ENCODE data around the gene DMAC2L. TPM values are rescaled to one million over a fixed set of nuclear protein-coding genes. Genes with fewer than 3 reads are reported as not detected.
A peak's percentile ranks its signal among the peaks of the same experiment; 100 is the strongest.

Gene DMAC2L, protein sequence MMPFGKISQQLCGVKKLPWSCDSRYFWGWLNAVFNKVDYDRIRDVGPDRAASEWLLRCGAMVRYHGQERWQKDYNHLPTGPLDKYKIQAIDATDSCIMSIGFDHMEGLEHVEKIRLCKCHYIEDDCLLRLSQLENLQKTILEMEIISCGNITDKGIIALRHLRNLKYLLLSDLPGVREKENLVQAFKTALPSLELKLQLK
- 38.7 and 40.8 TPM in 2 replicates for total RNA-seq (2013; cell fraction: nucleolus; rRNA removed)
- total RNA-seq (2014; rRNA removed), result 9.5 and 11.3 TPM in 2 replicates
- 11.9 TPM in 2 replicates for total RNA-seq (2014; rRNA removed; fragmentation: Illumina TruSeq; extraction: Trizol)
- 21.4 and 22.5 TPM in 2 replicates for total RNA-seq (2021)
- 10.8 TPM for polyA plus RNA-seq (2011; ENCODE audit: low read depth)
- polyA plus RNA-seq (2011; rRNA removed), result 33.8 and 34.9 TPM in 2 replicates
- 20.5 and 26.7 TPM in 2 replicates for polyA plus RNA-seq (2011; cell fraction: cytosol; rRNA removed)
- 15.8 and 17.5 TPM in 2 replicates for polyA plus RNA-seq (2011; cell fraction: nucleus; rRNA removed)
- polyA plus RNA-seq (2012), result 16.0 and 19.3 TPM in 2 replicates
- polyA plus RNA-seq (2014; fragmentation: Illumina TruSeq; extraction: Trizol), result 11.9 and 14.5 TPM in 2 replicates
- 10 to 100 TPM; 63.7 to 76.3 TPM for polyA plus RNA-seq (2014; fragmentation: Nextera tagmentation; extraction: Ambion mirVana)
- 17.2 and 20.9 TPM in 2 replicates for polyA plus RNA-seq (2014; rRNA removed)
- 10 to 100 TPM; 34.1 to 35.8 TPM for polyA plus RNA-seq (2016; fragmentation: Nextera tagmentation; extraction: Ambion mirVana)
- polyA minus RNA-seq (2011; rRNA and poly(A)+ RNA removed), result 14.7 and 20.0 TPM in 2 replicates
- 6.4 and 6.9 TPM in 2 replicates for polyA minus RNA-seq (2011; cell fraction: cytosol; rRNA and poly(A)+ RNA removed)
- 11.1 and 18.5 TPM in 2 replicates for polyA minus RNA-seq (2011; cell fraction: nucleus; rRNA and poly(A)+ RNA removed)
- percentile 87 among the genes with signal in this experiment for Bru-seq, nascent RNA
- BruChase-seq, experiment 1, labeled RNA remaining after a 6-hour chase, result percentile 79 among the genes with signal in this experiment
- BruChase-seq, experiment 2, labeled RNA remaining after a 2-hour chase, result percentile 85 among the genes with signal in this experiment
- long read RNA-seq, experiment 1, partial matches to known transcripts, result 2 of 15 reads
- long read RNA-seq, experiment 1, other reads (novel, unspliced or antisense), result 10 of 15 reads
- long read RNA-seq, experiment 2, transcript ATP5S-207 (5 exons, 2,008 nt), result major isoform, 13 of 57 reads
- long read RNA-seq, experiment 2, partial matches to known transcripts, result 17 of 57 reads
- long read RNA-seq, experiment 2, other reads (novel, unspliced or antisense), result 25 of 57 reads

DNA sequence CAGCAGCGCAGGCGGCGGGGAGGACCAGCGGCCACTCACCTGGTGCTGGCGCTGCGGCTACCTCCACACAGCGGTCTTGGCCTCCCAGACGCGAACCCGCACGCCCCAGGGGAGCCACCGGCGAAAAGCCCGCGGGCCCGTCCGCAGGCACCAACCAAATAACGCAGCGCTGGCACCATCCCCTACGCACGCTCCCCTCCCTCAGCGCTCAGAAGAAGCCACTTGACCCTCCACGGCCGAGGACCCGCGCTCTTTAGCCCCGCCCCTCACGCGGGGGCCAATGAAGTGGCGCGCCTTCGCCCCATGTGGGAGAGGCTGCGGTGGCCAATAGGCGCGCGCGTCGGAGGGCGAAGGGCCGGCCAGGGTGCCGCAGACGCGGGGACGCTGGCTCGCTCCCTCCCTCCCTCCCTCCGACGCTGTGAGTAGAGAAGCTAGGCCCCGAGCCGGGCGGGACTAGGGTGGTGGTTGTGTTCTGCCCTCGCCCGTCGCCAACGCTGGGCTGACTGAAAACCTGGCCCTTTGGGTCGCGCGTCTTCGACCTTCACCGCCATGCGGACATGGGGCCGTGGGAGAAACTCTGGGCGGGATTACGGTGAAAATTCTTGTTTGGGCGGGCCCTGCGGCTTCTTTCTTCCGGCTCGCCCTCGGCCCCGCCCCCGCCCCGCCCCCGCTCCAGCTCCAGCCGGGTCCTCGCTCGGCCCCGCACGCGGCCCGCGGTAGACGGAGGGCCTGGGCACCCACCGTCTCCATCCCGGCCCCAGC, at the start of gene DMAC2L, which contains the start of gene L2HGDH:
TSS of gene DMAC2L (plus strand) at position 353 of the 762 bp plus-strand sequence. CDS start 9,164 bp downstream, outside the sequence.
TSS of gene L2HGDH (minus strand) at position 258 of the 762 bp plus-strand sequence. CDS start at position 179, 79 bp downstream.
- in situ Hi-C loops (cut with MboI), result no loop called here
- POLR2A ChIA-PET, result interaction anchor here (0.6 to 1.9 kb wide), 8 partner anchors 9 to 465 kb away, joined by 3 to 6 read pairs (median 4); partner anchors contain the start of gene NEMF
- TF ChIP-seq GATAD2B (conservative IDR thresholded peaks at IDR 0.05; ENCODE audit: low read depth) (peak; percentile 79), CREM (IDR thresholded peaks at IDR 0.05; ENCODE audit: low read depth) (0 out of 2 replicates have a peak, but pooled peaks have one; percentile 48), TAF1 (IDR thresholded peaks at IDR 0.05; ENCODE audit: borderline replicate concordance, low read depth, low read length) (peak; percentile 74; the same call in 1 of the 2 replicates), NBN (IDR thresholded peaks at IDR 0.05) (peak; percentile 76; the same call in 1 of the 2 replicates), PML (IDR thresholded peaks at IDR 0.05; ENCODE audit: low read length) (peak; percentile 89), NR2C2 (IDR thresholded peaks at IDR 0.05; ENCODE audit: borderline replicate concordance, control insufficient read depth, insufficient read length, low read depth) (no peak), SP1 (IDR thresholded peaks at IDR 0.05; ENCODE audit: low read depth, low read length) (peak; percentile 7), PAX8 (IDR thresholded peaks at IDR 0.05) (no peak), ESRRA (IDR thresholded peaks at IDR 0.05; ENCODE audit: low read length) (peak; percentile 68; the same call in 1 of the 2 replicates), FOS (IDR thresholded peaks at IDR 0.05; ENCODE audit: borderline replicate concordance, extremely low read depth, insufficient read length) (no peak), POLR2AphosphoS5 (IDR thresholded peaks at IDR 0.05; ENCODE audit: low read length) (peak; percentile 90; the same call in 1 of the 2 replicates), TBL1XR1 (IDR thresholded peaks at IDR 0.05; ENCODE audit: low read depth, low read length) (no peak), CBX3 (IDR thresholded peaks at IDR 0.05; ENCODE audit: borderline replicate concordance, low read depth) (no peak), FOXM1 (IDR thresholded peaks at IDR 0.05; ENCODE audit: low read depth, low read length) (no peak), ATF7 (IDR thresholded peaks at IDR 0.05; ENCODE audit: low read depth) (no peak)
- TF ChIP-seq, protein P1, sequence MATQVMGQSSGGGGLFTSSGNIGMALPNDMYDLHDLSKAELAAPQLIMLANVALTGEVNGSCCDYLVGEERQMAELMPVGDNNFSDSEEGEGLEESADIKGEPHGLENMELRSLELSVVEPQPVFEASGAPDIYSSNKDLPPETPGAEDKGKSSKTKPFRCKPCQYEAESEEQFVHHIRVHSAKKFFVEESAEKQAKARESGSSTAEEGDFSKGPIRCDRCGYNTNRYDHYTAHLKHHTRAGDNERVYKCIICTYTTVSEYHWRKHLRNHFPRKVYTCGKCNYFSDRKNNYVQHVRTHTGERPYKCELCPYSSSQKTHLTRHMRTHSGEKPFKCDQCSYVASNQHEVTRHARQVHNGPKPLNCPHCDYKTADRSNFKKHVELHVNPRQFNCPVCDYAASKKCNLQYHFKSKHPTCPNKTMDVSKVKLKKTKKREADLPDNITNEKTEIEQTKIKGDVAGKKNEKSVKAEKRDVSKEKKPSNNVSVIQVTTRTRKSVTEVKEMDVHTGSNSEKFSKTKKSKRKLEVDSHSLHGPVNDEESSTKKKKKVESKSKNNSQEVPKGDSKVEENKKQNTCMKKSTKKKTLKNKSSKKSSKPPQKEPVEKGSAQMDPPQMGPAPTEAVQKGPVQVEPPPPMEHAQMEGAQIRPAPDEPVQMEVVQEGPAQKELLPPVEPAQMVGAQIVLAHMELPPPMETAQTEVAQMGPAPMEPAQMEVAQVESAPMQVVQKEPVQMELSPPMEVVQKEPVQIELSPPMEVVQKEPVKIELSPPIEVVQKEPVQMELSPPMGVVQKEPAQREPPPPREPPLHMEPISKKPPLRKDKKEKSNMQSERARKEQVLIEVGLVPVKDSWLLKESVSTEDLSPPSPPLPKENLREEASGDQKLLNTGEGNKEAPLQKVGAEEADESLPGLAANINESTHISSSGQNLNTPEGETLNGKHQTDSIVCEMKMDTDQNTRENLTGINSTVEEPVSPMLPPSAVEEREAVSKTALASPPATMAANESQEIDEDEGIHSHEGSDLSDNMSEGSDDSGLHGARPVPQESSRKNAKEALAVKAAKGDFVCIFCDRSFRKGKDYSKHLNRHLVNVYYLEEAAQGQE (IDR thresholded peaks at IDR 0.05; ENCODE audit: low read depth, low read length), result no peak

More for the DNA sequence above, at the start of gene DMAC2L, which contains the start of gene L2HGDH:
- ATAC-seq, result peak; percentile 97
- Histone ChIP-seq H3K4me2 (ENCODE audit: control insufficient read depth, insufficient read depth) (peak within 1 kb of the TSS; percentile 95), H3K9ac (ENCODE audit: control insufficient read depth, insufficient read depth, low read length) (peak within 1 kb of the TSS; percentile 86), H3K4me3 (peak within 1 kb of the TSS; percentile 97), H3K4me1 (ENCODE audit: control insufficient read depth, insufficient read depth, low read length) (peaks cover 4% of the 10 kb centered on the region; the same call in 1 of the 2 replicates), H4K20me1 (ENCODE audit: control insufficient read depth, insufficient read depth) (no peaks in the 10 kb centered on the region), H2AFZ (ENCODE audit: control insufficient read depth, low read depth, low read length) (peak within 1 kb of the TSS; percentile 93), H3K27ac (ENCODE audit: control insufficient read depth, insufficient read depth) (peak within 1 kb of the TSS; percentile 85), H3K27me3 (replicated peaks in 1 of 2; ENCODE audit: control insufficient read depth in 2 of 2, insufficient read depth in 2 of 2, low read length in 1 of 2) (no peaks in the 10 kb centered on the region), H3K79me2 (ENCODE audit: control insufficient read depth, insufficient read depth, low read length) (peaks cover 32% of the 10 kb centered on the region), H3K9me3 (replicated peaks; ENCODE audit: control insufficient read depth, insufficient read depth, low read length) (peaks cover 6% of the 10 kb centered on the region; the same call in 1 of the 3 replicates), H3K36me3 (ENCODE audit: control insufficient read depth in 2 of 2, insufficient read depth in 2 of 2, low read length in 1 of 2) (no peaks in the 10 kb centered on the region)
- SMC1A ChIA-PET (ENCODE audit: uncharacterized antibody, unreplicated experiment), result interaction anchor here (1.2 to 3.4 kb wide), 4 partner anchors 9 to 228 kb away, joined by 3 to 19 read pairs (median 4); no protein-coding TSS in a partner anchor
- RAD21 ChIA-PET (ENCODE audit: unreplicated experiment), result interaction anchor here (0.6 to 1.3 kb wide), 10 partner anchors 9 to 548 kb away, joined by 3 to 6 read pairs (median 4); no protein-coding TSS in a partner anchor
- peak; percentile 41 for FAIRE-seq
- DNase-seq (ENCODE audit: low read depth, low spot score), result peak; percentile 74
- BruUV-seq (replicated peaks), result no TSS peak
- 1% methylated on average over 74 of the region's 83 CpGs for WGBS (ENCODE audit: insufficient coverage, insufficient replicate concordance, low lambda C conversion rate, missing lambda C conversion rate)
- intact Hi-C loops (cut with micrococcal nuclease; ENCODE audit: unreplicated experiment), result loop anchor here (5.0 to 10.0 kb wide), 2 partner anchors 450 to 513 kb away; no protein-coding TSS in a partner anchor
- CTCF ChIA-PET, result interaction anchor here (0.8 to 3.2 kb wide), 7 partner anchors 9 to 217 kb away, joined by 3 to 39 read pairs (median 3); no protein-coding TSS in a partner anchor
